NCI-H82 treated with DMSO at 0.1 percent for 48 hours (cell line): ENCODE data around the gene TRABD2A.

ENCODE experiments used
- DNase-seq: peaks from one replicate; lab custom pipeline; 2025; ENCODE audit not compliant: unreplicated experiment; lab: John Stamatoyannopoulos, UW

TRABD2A gene

DNA sequence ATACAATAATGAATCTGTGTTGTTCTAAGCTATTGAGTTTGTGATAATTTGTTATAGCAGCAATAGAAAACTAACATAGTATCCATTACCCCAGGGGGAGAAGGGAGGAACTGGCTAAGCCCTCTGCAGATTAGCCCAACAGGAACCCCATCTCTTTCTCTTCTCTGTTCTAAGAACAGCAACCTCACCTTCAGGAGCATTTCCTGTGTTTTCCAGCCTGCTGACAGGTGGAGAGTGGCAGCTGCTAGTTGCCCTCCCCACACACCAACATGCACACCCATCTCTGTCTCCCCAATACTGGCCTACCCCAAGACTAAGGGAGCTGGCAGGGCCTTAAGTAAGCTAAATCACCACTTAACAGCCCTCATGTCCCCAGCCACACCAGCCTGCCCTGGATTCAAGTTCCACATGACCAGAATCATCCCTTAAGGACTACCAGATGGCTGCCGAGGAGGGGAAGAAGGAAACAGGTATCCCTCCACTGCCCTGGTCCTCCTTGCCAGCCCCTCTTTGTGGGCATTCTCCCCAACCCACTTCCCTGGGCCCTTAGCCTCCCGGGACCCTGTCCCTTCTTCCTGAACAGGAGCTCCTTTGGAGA is 52.8 kb downstream of the TRABD2A start:
- no peak for DNase-seq

DNA sequence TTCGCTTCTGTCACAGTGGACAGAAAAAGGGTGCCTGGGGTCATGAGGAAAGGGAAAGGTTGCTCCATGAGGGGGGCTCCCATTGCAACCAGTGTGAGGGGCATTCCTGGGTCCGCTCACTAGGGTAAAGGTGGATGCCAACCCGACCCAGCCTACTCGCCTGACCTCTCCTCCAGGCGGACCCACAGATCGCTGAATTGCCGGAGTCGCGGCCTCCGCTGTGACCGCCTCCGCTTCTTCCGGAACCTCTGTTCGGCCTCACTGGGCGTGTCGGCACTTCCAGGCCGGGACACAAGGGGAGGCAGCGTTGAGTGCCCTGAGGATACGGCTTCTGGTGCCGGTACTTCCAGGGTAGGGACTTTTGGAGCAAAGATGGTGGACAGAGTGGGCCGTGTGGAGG is 57.1 kb downstream of the TRABD2A start:
- DNase-seq: no peak

DNA sequence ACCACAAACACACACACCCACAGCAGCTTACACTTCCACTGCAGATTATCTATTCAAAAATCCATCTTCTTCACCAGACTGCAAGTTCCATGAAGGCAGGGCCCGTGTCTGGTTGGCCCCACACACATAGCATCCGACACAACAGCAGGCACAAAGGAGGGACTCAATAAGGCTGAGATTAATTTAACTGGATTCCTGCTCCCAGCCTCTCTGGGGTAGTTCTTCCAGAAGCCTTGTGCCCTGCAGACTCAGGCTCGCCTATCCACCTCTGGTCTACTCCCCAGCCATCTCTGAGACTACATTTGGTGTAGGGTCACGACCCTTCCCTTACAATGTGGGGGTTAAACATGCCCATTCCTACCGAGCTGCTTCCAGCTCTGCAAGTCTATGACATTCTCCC is 57.7 kb downstream of the TRABD2A start:
- DNase-seq: no peak

DNA sequence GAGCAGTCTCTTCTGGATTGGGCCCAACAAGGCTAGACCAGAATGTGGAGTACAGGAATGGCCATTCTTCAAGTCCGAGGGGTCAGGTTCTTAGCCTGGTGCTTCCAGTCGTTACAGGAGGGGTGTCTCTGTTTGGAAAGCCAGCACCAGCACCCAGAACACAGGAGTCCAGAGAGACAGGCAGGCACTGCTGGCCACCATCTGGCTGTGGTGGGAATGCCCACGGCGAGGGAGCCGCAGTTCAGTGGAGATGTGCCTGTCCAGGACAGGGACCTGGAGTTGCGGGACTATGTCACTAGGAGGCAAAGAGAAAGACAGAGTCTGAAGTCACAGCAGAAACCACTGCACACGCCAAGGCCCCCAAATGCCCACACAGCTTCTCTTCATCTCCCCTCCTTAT is 59.1 kb downstream of the TRABD2A start:
- DNase-seq: no peak

DNA sequence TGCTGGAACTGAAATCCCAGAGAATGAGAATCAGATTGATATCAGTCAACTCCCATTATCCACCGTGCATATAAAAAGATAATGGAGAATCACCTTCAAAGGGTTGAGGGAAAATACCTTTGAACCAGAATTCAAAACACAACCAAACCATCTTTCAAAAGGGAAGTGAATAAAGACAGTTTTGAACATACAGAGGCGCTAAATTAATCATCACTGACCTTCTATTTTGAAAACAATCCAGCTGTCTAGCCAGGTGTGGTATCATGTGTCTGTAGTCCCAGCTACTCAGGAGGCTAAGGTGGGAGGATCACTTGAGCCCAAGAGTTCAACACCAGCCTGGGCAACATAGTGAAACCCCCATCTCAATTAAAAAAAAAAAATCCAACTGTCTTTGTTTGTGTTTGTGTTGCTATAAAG is 63.6 kb downstream of the TRABD2A start:
- no peak for DNase-seq

DNA sequence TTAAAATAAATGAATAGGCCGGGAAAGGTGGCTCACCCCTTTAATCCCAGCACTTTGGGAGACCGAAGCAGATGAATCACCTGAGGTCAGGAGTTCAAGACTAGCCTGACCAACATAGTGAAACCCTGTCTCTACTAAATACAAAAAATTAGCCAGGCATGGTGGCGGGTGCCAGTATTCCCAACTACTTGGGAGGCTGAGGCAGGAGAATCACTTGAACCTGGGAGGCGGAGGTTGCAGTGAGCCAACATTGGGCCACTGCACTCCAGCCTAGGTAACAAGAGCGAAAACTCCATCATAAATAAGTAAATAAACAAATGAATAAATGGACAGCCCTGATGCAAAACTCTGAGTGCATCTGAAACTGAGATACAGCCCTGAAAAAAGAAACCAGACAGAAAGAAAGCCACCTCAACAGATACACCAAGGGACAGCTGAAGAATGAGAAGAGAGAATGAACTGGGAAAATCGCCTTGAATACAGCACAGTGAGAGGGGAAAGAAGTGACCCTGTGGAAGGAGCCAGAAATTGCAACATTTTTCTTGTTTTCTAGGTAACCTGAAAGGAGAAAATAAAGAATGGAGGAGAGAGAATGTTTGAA is 64.4 kb downstream of the TRABD2A start:
- DNase-seq: no peak

DNA sequence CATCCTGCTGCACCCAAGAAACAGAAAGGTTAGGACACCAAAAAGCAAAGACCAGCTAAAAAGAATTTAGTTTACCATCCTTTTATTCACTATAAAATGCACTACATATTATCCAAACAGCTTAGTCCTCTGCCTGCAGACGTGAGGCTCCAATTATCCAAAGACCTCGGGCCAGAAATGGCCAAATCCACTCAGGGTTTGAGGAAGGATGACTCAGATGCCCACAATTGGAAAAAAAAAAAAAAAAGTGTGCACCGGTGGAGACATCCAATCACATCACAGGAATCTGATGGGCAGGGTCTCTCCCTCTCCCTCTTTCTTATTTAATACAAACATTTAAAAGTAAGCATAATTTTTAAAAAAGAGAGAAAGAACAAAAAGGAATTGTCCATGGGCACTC is 65.7 kb downstream of the TRABD2A start:
- DNase-seq: no peak

DNA sequence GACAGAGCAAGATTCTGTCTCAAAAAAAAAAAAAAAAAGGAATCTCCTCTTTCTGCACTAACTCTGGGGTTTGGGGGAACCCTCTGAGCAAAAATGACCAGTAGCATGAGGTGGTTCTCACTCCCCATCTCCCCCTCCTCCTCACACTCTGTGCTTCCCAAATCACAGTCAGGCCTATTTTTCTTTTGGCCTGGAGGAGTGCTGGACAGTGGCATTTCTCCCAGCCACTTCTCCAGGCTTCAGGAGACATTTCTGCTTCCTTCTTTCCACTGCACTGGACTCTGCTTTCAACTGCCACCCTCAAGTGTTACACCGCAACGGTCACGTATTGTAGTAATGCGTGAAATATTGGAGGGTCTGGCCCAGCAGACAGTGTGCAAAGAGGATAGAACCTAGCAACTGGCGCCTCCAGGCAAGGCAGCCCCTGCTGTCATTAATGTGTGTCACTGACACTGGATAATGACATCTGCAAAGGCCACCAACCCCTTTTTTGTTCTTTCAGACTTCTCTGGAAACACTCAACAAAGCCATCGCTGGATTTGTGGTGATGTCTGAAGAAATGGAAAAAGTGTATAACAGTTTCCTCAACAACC is 68.9 kb downstream of the TRABD2A start:
- DNase-seq: no peak

DNA sequence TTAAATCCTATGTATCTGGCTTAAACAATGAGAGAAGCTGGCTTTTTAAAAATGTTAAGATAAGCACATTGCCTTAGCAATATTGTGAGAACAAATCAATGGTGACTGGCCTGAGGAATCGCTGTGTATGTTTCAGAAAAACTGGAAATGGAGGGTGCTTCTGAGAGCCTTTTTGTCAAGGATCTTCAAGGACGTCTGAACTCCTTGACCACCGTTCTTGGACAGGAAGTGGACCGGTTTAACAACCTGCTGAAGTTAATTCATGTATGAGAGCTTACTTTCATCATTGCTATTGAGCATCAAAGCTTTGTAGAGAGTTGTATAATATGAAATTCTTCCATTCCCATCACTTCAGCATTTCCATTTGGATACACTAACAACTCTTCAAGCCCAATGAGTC is 72.6 kb downstream of the TRABD2A start:
- no peak for DNase-seq

DNA sequence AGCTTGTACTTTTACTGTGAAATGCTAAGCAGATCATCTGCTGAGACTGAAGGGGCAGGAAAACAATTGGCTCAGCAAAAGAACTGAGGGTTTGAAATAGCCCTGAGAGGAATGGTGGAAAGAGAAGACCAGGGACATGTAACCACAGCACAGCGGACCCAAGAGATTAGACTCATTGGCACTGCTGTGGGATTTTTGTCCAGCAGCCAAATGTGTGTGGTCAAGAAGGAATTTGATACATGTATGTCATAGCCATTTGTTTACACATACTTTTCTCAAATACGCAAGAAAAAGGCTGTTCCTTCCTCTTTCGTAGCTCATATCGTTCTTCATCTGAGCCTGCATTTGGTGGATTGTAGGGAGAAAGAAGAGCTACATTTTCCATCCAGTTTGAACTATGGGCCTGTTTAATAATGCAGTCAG is 73.8 kb downstream of the TRABD2A start:
- no peak for DNase-seq

DNA sequence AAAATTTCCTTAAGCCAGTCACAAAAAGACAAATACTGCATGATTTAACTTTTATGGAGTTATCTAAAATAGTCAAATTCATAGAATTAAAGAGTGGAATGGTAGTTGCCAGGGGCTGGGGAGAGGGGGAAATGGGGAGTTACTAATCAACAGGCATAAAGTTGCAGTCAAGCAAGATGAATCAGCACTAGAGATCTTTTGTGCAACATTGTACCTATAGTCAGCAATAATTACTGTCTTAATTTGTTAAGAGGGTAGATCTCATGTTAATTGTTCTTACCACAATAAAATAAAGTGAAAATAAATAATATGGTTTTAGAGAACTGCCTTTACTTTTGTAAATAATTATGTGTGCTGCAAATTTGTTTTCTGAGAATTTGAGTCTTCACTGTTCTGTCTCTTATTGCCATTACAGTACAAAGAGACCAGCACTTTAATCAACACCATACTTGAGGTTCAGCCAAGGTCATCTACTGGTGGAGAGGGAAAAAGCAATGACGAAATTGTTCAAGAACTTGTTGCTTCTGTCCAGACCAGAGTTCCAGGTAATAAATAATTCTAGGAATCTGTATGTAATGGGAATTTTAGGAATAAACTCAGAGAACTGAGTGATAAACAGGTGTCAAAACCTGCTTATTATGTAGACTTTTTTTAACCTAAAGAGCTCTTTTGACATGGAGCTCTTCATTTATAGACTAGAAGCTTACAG is 75.5 kb downstream of the TRABD2A start:
- DNase-seq: no peak

DNA sequence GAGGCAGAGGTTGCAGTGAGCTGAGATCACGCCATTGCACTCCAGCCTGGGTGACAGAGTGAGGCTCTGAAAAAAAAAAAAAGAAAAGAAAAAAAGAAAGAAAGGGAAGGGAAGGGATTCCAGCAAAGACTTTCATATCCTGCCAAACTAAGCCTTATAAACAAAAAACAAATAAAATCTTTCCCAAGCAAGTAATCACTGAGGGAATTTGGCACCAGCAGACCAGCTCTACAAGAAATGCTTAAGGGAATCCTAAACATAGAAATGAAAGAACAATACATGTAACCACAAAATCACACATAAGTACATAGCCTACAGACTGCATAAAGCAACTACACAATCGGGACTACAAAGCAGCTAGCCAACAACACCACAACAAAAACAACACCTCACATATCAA is 79.1 kb downstream of the TRABD2A start:
- DNase-seq: no peak

DNA sequence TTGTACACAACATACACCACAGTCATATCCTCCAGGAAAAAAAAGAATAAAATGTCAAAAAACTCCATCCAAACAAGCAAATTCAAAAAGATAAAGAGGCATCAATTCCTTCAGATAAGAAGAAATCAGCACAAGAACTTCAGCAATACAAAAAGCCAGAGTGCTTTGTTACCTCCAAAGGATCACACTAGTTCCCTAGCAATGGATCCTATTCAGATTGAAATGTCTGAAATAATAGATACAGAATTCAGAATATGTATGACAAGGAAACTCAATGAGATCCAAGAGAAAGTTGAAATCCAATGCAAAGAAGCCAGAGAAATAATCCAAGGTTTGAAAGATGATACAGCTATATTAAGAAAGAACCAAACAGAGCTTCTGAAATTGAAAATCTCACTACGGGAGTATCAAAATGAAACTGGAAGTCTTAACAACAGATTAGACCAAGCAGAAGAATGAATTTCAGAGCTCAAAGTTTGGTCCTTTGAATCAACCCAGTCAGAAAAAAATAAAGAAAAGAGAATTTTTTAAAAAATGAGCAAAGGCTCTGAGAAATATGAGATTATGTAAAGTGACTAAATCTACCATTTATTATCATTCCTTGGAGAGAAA is 80.6 kb downstream of the TRABD2A start:
- DNase-seq: no peak

DNA sequence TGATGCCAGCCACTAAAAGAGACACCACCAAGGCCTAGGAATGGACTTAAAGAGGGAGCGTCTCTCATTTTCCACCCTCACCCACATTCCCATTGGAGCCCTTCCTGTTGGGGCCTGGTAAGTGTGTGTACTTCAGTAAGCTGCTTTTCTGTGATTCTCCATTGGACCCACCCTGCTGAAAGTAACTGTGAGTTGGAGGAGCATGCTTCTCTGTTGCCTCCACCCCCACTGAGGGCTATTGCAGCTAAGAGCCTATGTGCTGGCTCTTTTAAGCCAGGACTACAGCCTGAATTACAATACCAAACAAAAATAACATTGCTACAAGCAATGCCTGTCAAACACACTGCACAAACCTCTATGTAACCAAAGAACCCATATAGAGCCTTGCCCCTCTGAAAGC is 81.1 kb downstream of the TRABD2A start:
- no peak for DNase-seq

DNA sequence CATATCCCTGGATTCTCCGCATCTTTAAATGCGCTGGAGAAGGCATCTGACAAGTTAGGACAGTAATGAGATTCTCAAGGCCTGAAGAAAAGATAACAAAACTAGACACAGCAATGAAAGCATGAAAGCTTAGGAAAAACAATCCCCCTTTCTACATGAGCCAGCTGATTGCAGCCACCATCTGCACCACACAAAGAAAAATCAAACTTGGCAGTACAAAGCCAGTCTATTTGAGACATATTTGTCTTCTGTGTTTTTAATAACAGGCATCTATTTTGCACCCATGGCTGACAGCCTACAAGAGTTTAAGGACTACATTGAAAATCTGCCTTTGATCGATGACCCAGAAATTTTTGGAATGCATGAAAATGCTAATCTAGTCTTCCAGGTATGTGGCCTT is 83.6 kb downstream of the TRABD2A start:
- DNase-seq: no peak

DNA sequence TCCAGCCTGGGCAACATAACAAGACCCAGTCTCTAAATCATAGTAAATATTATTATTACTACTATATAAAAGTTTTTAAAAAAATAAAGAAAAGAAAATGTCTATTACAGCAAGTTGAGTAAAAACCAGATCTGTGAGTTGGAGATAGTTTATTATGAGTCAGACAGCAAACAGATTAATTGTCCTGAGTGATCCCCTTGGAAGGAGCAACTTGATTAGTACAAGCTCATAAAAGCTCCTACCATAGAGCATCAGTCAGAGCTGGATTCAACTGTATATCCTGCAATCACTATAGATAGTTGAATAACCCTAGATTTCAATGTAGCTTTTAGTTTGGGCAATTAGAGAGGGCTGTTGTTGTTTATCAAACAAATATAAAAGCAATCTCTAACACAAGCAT is 84.1 kb downstream of the TRABD2A start:
- DNase-seq: no peak

DNA sequence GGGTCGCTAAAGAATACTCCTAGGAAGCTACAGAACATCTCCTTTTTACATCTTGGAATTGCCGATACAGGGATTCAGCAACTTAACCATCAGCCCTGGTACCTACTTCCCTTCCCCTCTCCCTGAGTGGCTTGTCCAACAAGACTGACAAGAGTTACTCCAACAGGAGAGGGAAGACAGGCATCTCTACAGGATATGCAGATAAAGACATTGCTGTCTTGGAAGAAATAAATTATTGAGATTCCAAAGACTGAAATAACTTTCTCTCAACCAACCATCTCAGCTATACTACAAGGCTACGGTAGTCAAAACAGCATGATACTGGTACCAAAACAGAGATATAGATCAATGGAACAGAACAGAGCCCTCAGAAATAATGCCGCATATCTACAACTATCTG is 87.2 kb downstream of the TRABD2A start:
- DNase-seq: no peak

DNA sequence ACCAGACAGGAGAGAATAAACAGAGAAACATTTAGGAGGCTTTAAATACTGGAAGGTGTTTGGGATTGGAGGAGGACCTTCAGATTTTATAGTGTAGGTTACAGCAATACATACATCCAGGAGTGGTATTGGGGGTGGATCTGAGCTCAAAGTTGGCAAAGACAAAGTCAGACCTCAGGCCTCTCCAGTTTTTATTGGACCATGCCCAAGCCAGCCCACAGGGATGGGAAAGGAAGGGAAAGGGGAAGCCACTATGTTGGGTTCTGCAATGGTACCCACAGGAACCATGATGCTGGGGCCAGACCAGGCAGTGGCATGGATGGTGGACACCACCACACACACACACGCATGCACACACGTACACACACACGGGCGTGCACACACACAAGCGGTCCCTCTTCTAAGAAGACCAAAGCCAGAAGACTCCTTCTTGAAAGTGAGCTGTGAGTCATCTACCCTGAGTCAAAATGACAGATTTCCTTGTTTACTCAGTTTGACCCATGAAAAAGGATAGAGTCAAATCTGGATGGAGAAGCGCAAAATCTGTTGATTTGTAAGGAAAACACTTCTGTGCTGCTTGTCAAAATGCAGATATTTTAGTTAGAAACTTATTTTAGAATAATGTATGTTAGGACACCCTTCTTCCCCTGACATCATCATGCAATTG is 87.9 kb downstream of the TRABD2A start:
- DNase-seq: no peak

DNA sequence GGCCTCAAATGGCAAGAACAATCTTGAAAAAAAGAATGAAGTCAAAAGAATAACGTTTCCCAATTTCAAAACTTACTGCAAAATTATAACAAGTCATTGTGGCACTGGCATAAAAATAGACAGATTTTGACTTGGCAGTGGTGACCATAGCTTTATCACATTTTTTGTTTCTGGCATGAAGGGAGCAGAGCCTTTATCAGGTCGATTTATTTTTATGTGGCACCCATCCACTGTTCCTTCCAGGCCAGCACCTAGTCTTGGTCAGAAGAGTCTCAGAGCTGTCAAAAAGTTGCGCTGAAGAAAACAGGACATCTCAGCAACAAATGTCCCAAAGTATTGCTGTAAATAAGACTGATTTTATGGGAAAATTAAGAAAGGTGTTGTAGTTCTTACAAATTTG is 92.4 kb downstream of the TRABD2A start:
- no peak for DNase-seq

DNA sequence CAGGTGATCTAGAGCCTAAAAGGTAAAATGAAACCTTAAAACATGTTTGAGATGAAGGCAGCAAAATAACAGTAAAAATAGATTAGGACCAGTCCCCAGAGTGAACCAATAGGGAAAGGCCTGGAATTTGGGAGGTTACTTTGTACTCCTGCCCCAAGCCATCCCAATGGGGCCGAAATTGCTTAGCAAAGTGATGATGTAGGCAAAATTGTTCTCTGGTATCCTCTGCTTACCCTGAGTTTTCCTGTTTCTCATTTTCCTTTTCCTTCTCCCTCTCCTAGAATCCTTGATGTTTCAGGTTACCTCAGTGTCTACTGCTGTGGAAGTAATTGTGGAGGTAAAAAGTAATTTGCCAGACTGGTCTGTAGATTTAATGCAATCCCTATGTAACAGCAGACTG is 92.9 kb downstream of the TRABD2A start:
- no peak for DNase-seq

DNA sequence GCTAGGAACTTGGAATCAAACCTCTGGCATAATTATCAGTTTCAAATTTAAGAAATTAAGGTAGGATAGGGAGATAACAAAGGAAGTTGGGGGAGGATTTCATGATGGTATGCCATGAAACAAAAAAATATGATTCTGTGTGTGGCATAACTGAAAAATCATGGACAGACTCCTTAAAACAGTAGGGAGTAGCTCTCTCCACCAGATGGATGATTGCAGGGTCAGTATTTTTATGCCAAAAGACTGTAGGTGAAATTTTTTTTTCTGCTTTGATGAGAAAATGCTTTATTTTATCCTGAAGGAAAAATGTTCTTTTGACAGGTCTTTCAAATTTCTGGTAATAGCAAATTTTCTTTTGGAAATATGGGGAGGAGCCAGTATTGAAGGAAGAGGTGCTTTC is 94.3 kb downstream of the TRABD2A start:
- DNase-seq: no peak
